SJSA1 (cell line): Measurements from ENCODE around the gene POLD2. TPM values are rescaled to one million over a fixed set of nuclear protein-coding genes. Genes with fewer than 3 reads are reported as not detected.

Experiments
- total RNA-seq: library from RNA; depleted of rRNA; stranded (reverse); fragments of >200 nt; shearing (Covaris generic); gene quantifications from 2 replicates; pipeline ENCODE4 v1.2.3, GENCODE V29; 2014; rRNA removed

The POLD2 gene
- total RNA-seq, 1 experiment from 2014 or later = 96.1 TPM

Other genes starting within 250 kb of the POLD2 start
- gene URGCP, start 217.0 kb downstream of the POLD2 start, total RNA-seq = 20.4 and 25.4 TPM in 2 replicates
- 12.1 and 13.0 TPM in 2 replicates for gene UBE2D4, start 197.1 kb downstream of the POLD2 start, total RNA-seq
- gene SPDYE1, start 125.7 kb downstream of the POLD2 start, total RNA-seq = not detected in 2 replicates
- 171 and 183 TPM in 2 replicates for gene DBNL, start 78.8 kb downstream of the POLD2 start, total RNA-seq
- 0.13 TPM in 1 of 2 replicates, not detected in the other for gene PGAM2, start 58.0 kb downstream of the POLD2 start, total RNA-seq
- gene POLM, start 41.0 kb downstream of the POLD2 start, total RNA-seq = 5.4 and 10.7 TPM in 2 replicates
- not detected in 2 replicates for gene AEBP1, start 19.2 kb downstream of the POLD2 start, total RNA-seq
- gene MYL7, start 17.8 kb upstream of the POLD2 start, total RNA-seq = not detected in 2 replicates
- gene GCK, start 65.9 kb upstream of the POLD2 start, total RNA-seq = 0.13 and 1.6 TPM in 2 replicates
- gene YKT6, start 77.4 kb upstream of the POLD2 start, total RNA-seq = 51.3 and 111 TPM in 2 replicates
- not detected in 2 replicates for gene CAMK2B, start 202.0 kb upstream of the POLD2 start, total RNA-seq